GM18505 (cell line): ENCODE measurements around the gene BTBD9.

Experiments used
- ATAC-seq: cut with Tn5 transposase; IDR thresholded peaks from one replicate; pipeline ENCODE4 v1.9.1; 2021; ENCODE audit not compliant: unreplicated experiment
- POLR2A ChIP-seq: IDR thresholded peaks from 4 replicates; pipeline ENCODE4 v1.6.1; 2011; ENCODE audit warnings: borderline replicate concordance; ENCODE audit not compliant: insufficient read depth, insufficient read length; ENCODE audit errors: extremely low read depth

Gene BTBD9

DNA sequence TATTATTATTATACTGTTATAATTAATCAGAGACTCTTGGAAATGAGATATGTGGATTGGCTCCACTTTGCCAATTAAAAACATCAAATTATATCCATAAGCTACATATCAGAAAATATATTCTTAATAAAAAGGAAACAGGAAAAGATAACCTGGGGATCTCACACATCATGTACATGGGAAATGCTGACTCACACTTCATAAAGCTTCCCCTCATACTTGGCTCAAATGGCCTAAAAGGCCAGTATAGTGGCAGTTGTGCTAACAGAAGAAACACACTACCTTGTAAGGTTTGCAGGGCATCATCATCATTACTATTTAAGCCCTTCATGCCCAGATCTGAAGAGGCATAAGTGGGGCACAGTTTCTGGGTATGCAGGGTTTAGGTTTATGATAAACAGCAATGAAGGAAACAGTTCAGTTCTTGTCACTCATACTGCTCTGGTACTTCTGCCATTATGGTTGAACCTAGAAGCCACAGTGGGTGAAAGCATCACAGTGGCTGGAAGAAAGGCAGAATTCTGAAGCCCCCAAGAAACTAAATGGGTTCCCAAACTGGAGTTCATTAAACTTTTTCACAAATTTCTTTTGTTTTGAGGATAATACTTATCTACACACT is 60.6 kb downstream of the BTBD9 start:
- TF ChIP-seq POLR2A, result no peak
- ATAC-seq, result no peak

DNA sequence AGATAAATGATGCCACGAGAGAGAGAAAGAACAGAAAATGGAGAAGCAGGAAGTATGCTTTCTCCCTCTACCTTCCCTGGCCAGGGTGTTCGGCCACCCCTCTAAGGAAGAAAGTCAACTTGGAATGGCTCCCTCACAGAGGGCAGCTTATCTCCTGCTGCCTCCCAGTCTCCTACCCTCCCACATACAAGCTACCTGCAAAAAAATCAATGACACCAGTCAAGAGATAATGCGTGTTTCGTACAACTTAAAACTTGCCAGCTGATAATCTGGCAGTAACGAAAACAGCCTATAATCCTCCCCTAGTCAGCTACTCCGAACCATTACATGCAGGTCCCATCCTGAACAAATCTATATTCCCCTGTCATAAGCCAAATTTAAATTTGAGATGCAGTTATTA is 61.7 kb downstream of the BTBD9 start:
- TF ChIP-seq POLR2A, result no peak

DNA sequence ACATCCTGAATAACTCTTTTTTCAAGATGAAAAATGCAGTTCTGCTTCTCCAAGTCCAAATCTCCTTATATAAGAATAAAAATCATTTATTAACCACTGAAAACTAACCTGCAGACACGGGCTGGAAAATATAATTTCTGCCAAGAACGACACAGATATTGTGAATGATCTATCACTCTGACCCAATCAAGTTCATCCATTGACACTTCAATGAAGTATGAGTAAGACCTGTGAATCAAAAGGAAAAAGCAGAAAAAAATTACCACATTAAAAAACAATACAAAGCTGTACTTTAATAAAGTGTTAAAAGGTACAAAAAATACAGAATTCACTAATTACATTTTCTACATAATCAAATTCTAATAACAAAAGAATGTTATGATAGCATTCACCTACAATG is 62.2 kb downstream of the BTBD9 start:
- no peak for ATAC-seq
- no peak for TF ChIP-seq POLR2A

More for the DNA sequence above, 61.7 kb downstream of the BTBD9 start:
- no peak for ATAC-seq

DNA sequence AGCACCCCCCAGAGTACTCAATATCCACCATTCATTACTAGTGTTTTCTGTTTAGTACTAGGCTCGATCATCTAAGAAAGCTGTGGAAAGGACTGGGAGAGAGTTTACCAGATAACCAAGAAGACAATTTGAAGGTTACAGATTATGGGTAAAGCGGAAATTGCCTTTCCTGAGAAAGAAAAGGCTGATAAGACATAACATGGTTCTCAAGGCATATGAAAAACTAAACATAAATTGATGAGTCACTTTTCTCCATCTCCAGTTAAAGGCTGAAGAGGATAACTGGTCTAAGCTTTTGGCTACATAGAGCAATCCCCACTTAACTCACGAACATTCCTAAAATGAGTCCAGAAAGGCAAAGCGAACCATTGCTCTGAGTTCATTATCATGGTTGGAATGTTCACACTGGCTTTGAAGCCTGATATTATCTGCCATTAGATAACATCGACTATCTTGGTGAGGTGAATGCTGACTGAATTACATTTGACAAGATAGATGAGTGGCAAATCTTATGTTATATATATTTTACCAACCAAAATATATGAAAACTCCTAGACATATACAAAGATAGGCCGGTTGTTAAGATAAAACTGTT is 65.8 kb downstream of the BTBD9 start:
- no peak for ATAC-seq
- TF ChIP-seq POLR2A, result no peak

DNA sequence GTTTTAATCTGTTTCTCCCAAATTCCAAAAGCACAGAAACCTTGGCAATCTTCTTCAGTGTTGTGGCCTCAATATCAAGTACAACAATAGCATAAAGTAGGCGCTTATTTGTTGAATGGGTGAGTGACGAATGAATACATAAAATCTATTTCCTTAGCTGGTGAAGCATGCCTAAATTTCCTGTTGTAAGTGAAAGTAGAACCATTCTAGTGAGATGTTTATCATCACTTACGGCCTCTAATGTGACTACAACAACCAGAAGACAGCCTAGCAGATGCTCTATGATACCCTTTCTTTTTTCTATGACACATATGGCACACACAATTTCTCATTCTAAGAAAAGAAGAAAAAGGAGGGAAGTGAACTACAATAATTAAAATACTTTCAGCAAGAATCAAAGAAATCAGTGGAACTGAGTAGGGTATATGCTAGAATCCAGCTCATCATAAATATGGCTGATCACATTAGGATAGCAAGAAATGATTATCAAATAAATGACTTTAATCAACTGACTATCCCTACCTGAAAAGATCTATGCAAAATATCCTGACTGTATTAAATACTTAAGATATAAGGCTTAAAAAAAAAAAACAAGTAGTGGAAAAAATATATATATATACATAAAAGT is 67.4 kb downstream of the BTBD9 start:
- peak; percentile 62 for ATAC-seq
- no peak for TF ChIP-seq POLR2A

DNA sequence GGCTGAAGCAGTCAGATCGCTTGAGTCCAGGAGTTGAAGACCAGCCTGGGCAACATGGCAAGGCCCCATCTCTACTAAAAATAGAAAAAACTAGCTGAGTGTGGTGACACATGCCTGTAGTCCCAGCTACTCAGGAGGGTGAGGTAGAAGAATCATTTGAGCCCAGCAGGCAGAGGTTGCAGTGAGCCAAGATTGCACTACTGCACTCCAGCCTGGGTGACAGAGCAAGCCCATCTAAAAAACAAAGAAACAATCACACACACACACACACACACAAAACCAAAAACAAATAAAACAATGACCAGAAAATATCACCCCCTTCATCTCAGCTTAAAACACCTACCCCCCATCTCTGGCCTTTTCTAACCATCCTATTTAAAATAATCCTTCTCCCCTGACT is 68.0 kb downstream of the BTBD9 start:
- TF ChIP-seq POLR2A, result no peak
- ATAC-seq, result no peak

DNA sequence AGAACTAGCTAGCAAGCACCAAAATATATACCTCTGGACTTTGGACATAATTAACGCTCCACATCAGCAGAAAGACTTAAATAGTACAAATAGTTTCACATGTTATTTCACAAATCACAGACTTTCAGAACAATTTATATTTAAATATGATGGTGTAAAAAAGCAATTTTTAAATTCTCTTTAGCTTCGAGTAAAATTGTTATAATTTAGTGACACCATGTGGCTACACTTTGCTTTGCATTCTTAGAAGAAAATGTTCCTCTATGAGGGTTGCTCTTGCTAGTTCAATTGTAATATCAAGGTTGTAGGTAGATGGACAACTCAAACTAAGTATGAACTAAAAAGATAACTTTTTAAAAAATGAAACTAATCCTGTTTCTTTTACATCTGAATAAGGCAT is 69.0 kb downstream of the BTBD9 start:
- TF ChIP-seq POLR2A, result no peak
- ATAC-seq, result no peak

DNA sequence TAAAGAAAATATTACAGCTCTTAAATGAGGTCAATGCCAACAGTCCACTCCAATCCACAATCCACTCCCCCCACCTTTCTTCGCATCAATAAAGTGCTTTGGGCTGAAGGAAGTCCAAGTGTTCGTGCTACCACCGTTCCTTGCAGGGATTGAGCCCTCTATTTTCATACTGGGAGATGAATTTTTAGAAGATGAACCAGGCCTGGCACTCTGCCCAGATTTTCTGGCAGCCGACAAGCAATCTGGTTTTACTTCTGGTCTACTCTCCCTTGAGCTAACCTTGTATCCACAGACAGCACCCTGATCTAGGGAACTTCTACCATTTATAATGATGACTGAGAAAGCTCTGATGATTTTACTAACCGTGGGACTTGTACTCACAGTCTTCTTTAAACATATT is 72.3 kb downstream of the BTBD9 start:
- no peak for TF ChIP-seq POLR2A
- ATAC-seq, result no peak

DNA sequence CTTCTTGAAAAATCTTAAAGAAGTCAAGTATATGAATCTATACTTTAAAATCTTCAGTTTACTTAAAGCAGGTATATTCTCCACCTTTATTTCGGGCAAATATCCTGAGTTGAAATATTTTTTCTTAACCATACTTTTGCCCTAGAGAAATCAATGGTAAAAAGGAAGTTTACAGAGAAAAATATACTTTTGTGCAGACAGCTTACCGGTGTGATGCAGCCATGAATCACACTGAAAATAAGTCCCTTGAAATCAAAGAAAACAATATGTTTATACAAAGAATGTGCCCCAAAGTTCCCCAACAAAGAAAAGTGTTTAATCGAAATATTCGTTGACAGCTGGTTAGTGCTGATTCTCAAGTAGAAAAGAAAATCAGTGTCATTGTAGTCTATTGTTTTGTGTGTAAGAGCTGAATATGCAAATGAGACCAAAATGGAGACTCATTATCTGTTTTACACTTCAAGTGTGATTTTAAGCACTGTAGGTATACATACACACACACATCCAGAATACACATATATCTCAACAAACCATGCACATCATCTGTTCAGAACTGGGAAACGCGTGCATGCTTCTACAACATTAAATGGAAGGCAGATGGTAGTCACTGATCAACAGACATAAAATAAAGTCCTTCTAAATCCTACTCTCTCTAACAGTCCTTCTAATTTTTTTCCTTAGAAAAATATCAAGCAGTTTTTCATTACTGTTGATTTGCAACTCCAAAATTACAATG is 73.3 kb downstream of the BTBD9 start:
- no peak for ATAC-seq

DNA sequence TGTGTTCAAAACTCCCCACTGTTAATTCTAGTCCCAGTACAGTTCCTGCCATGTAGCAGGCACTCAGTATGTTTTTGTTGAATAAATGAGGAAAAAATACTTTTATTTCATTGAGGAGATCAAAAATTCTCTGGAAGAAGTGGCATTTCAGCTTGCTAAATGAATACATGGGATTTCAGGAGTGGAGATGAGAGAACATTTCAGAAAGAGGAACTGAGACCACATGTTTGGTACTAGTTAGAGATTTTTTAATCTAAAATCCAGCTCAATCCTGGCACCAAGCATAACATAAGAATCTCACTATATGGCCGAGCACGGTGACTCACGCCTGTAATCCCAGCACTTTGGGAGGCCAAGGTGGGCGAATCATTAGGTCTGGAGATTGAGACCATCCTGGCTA is 75.4 kb downstream of the BTBD9 start:
- no peak for TF ChIP-seq POLR2A
- ATAC-seq, result no peak

More for the DNA sequence above, 73.3 kb downstream of the BTBD9 start:
- no peak for TF ChIP-seq POLR2A

DNA sequence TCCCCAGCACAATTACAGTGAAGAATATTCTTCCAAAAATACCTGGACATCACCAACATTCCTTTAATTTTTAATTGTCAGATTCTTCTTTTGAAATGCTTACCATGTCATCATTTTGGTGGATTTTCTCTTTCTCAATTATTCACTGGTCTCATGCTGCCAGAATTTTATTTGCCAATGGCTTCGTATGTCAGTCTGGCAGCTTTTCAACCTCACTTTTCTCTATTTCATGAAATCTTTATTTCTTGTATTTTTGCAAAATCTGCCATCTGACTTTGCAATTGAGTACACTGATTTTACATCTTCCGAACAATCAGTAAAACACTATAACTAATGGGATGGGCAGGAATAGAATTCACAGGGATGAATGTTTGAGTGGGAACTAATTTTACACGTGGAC is 84.1 kb downstream of the BTBD9 start:
- no peak for TF ChIP-seq POLR2A
- no peak for ATAC-seq

DNA sequence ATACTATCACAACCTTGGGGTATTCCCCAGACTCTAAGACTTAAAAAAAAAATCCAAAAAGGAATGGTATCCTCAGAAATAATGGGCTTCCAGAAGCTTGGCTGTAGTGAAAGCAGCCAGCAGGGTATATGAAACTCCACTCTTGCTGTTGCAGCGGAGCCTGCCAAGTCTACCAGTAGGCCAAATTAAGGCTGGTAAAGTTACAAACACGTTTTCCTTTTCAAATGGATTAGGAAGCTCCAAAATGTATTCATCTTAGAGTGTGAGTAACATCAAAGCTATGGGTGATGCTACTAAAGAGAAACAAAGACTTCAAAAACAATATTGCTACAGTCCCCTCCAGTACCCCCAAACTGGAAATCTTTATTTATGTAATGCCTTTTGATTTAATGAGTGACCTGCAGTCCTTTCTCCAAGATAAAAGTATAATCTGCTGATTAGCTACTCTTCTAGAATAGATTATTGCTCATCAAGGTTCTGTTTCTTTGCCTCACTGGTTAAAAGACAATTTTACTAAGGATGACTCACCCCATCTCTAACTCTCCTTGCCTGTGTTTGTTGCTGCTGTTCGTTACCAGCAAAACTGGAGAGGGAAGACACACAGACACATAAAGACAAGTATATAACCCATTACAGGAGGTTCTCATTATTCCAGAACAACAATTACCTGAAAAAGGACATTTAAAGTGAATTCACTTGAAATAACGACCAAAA is 84.9 kb downstream of the BTBD9 start:
- ATAC-seq, result no peak
- TF ChIP-seq POLR2A, result no peak

DNA sequence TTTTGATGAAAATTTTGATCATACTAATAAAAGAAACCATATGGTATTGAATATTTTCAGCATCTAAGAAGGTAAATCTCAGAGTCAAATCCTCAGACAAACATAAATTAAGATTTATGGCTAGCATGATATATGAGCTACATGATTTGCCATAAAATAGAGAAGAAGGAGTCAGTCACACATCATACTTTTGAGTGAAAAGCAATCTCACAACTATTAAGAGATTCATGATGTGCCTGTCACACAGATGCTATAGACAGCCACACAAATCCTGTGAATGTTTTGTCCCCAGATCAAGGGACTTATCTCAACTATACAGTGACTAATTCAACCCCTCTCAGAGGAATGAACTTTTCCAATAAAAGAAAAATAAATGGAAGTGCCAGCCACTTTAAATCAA is 85.7 kb downstream of the BTBD9 start:
- TF ChIP-seq POLR2A, result no peak
- ATAC-seq, result no peak
